ENCODE measurements around the gene ACTR8.

DNA sequence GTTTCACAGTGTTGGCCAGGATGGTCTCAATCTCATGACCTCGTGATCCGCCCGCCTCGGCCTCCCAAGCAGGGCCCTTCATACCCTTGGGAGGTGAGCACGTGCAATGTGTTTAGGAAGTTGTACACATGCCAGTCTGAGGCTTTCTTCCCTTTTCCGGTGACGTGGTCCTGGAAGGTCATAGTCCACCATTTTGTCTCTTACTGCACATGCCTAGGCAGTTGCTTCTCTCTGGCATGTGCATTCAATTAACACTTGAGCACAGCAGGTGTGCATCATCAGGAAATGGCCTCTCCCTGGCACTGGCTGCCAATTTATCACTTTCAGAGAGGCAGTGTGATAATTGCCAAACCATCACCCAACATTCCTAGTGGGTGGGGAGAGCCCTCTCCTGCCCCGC, 31.4 kb upstream of the ACTR8 start:
- TF ChIP-seq, protein P1, sequence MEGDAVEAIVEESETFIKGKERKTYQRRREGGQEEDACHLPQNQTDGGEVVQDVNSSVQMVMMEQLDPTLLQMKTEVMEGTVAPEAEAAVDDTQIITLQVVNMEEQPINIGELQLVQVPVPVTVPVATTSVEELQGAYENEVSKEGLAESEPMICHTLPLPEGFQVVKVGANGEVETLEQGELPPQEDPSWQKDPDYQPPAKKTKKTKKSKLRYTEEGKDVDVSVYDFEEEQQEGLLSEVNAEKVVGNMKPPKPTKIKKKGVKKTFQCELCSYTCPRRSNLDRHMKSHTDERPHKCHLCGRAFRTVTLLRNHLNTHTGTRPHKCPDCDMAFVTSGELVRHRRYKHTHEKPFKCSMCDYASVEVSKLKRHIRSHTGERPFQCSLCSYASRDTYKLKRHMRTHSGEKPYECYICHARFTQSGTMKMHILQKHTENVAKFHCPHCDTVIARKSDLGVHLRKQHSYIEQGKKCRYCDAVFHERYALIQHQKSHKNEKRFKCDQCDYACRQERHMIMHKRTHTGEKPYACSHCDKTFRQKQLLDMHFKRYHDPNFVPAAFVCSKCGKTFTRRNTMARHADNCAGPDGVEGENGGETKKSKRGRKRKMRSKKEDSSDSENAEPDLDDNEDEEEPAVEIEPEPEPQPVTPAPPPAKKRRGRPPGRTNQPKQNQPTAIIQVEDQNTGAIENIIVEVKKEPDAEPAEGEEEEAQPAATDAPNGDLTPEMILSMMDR (IDR thresholded peaks at IDR 0.05), result no peak
- TF ChIP-seq POLR2A (IDR thresholded peaks at IDR 0.05), result no peak
